AG08396 (cell line): ENCODE measurements around the gene WFDC2.
A peak's percentile ranks its signal among the peaks of the same experiment; 100 is the strongest.

ENCODE experiments used
- DNase-seq: peaks from one replicate; pipeline ENCODE4 v3.0.0; 2012; ENCODE audit warnings: low spot score, mixed read lengths

The WFDC2 gene

GRCh38 chr20:45469336-45470261, at the start of gene WFDC2:
Gene WFDC2, plus strand, starts transcription at chr20:45469753. Its CDS starts 29 bp downstream, at chr20:45469782.
- no peak for DNase-seq

- no peak for DNase-seq
Measured at GRCh38 chr20:45420125-45420524, 49.4 kb upstream of the WFDC2 start.

- no peak for DNase-seq
Measured at GRCh38 chr20:45423700-45424099, 45.9 kb upstream of the WFDC2 start.

- DNase-seq: no peak
Measured at GRCh38 chr20:45425561-45425960, 44.0 kb upstream of the WFDC2 start.

- DNase-seq: no peak
Measured at GRCh38 chr20:45426320-45427016, 43.1 kb upstream of the WFDC2 start.

- DNase-seq: no peak
Measured at GRCh38 chr20:45427236-45428149, 42.1 kb upstream of the WFDC2 start.

- DNase-seq: no peak
Measured at GRCh38 chr20:45429618-45430017, 39.9 kb upstream of the WFDC2 start.

GRCh38 chr20:45432294-45432693, 37.3 kb upstream of the WFDC2 start:
- DNase-seq: no peak

GRCh38 chr20:45433316-45433715, 36.2 kb upstream of the WFDC2 start:
- peak; percentile 65 for DNase-seq

GRCh38 chr20:45433976-45434375, 35.6 kb upstream of the WFDC2 start:
- DNase-seq: no peak

- DNase-seq: peak; percentile 94
Measured at GRCh38 chr20:45436732-45437485, 32.6 kb upstream of the WFDC2 start.

GRCh38 chr20:45440424-45440823, 29.1 kb upstream of the WFDC2 start:
- DNase-seq: no peak

- DNase-seq: no peak
Measured at GRCh38 chr20:45440891-45441685, 28.5 kb upstream of the WFDC2 start.

- DNase-seq: no peak
Measured at GRCh38 chr20:45441746-45442145, 27.8 kb upstream of the WFDC2 start.

GRCh38 chr20:45444050-45444449, 25.5 kb upstream of the WFDC2 start:
- DNase-seq: no peak

- peak; percentile 40 for DNase-seq
Measured at GRCh38 chr20:45445805-45446562, 23.6 kb upstream of the WFDC2 start.

GRCh38 chr20:45448270-45448669, 21.3 kb upstream of the WFDC2 start:
- DNase-seq: no peak

GRCh38 chr20:45449528-45449927, 20.0 kb upstream of the WFDC2 start:
- DNase-seq: no peak

- DNase-seq: peak; percentile 44
Measured at GRCh38 chr20:45450097-45450818, 19.3 kb upstream of the WFDC2 start.
